Measurements from ENCODE around the gene CAPZB.

The CAPZB gene

GRCh38 chr1:19360843-19361610, 124.3 kb downstream of the CAPZB start:
- DNase-seq (ENCODE audit: low read depth in 1 of 2, low spot score in 1 of 2): peak; percentile 17 to 37
- in situ Hi-C loops (cut with HindIII; ENCODE audit: low pct_unique_long_range_greater_than_20kb, low sequenced_read_pairs): no loop called here
- no peak for TF ChIP-seq JUND (IDR thresholded peaks at IDR 0.05; ENCODE audit: low read depth)

- in situ Hi-C loops (cut with HindIII; ENCODE audit: low pct_unique_long_range_greater_than_20kb, low sequenced_read_pairs): no loop called here
- no peak for TF ChIP-seq JUND (IDR thresholded peaks at IDR 0.05; ENCODE audit: low read depth)
Observed at GRCh38 chr1:19360432-19360831, 124.9 kb downstream of the CAPZB start.

GRCh38 chr1:19360016-19360415, 125.3 kb downstream of the CAPZB start:
- no peak for TF ChIP-seq JUND (IDR thresholded peaks at IDR 0.05; ENCODE audit: low read depth)
- in situ Hi-C loops (cut with HindIII; ENCODE audit: low pct_unique_long_range_greater_than_20kb, low sequenced_read_pairs): no loop called here
- no peak for DNase-seq (ENCODE audit: low read depth in 1 of 2, low spot score in 1 of 2)

More at GRCh38 chr1:19360432-19360831, 124.9 kb downstream of the CAPZB start:
- no peak for DNase-seq (ENCODE audit: low read depth in 1 of 2, low spot score in 1 of 2)

- TF ChIP-seq JUND (IDR thresholded peaks at IDR 0.05; ENCODE audit: low read depth): no peak
Observed at GRCh38 chr1:19359357-19359756, 126.0 kb downstream of the CAPZB start.

GRCh38 chr1:19358710-19359109, 126.6 kb downstream of the CAPZB start:
- in situ Hi-C loops (cut with HindIII; ENCODE audit: low pct_unique_long_range_greater_than_20kb, low sequenced_read_pairs): no loop called here
- TF ChIP-seq JUND (IDR thresholded peaks at IDR 0.05; ENCODE audit: low read depth): no peak

More at GRCh38 chr1:19359357-19359756, 126.0 kb downstream of the CAPZB start:
- in situ Hi-C loops (cut with HindIII; ENCODE audit: low pct_unique_long_range_greater_than_20kb, low sequenced_read_pairs): no loop called here
- no peak for DNase-seq (ENCODE audit: low read depth in 1 of 2, low spot score in 1 of 2)

GRCh38 chr1:19357299-19357986, 127.9 kb downstream of the CAPZB start:
- in situ Hi-C loops (cut with HindIII; ENCODE audit: low pct_unique_long_range_greater_than_20kb, low sequenced_read_pairs): no loop called here
- TF ChIP-seq JUND (IDR thresholded peaks at IDR 0.05; ENCODE audit: low read depth): no peak
- DNase-seq (ENCODE audit: low read depth in 1 of 2, low spot score in 1 of 2): no peak

More at GRCh38 chr1:19358710-19359109, 126.6 kb downstream of the CAPZB start:
- DNase-seq (ENCODE audit: low read depth in 1 of 2, low spot score in 1 of 2): no peak

- in situ Hi-C loops (cut with HindIII; ENCODE audit: low pct_unique_long_range_greater_than_20kb, low sequenced_read_pairs): no loop called here
- peak in 1 of 2 experiments; percentile 86 for DNase-seq (ENCODE audit: low read depth in 1 of 2, low spot score in 1 of 2)
- TF ChIP-seq JUND (IDR thresholded peaks at IDR 0.05; ENCODE audit: low read depth): no peak
Observed at GRCh38 chr1:19356266-19356665, 129.1 kb downstream of the CAPZB start.

- DNase-seq (ENCODE audit: low read depth in 1 of 2, low spot score in 1 of 2): peak in 1 of 2 experiments; percentile 89
- no peak for TF ChIP-seq JUND (IDR thresholded peaks at IDR 0.05; ENCODE audit: low read depth)
- in situ Hi-C loops (cut with HindIII; ENCODE audit: low pct_unique_long_range_greater_than_20kb, low sequenced_read_pairs): no loop called here
Observed at GRCh38 chr1:19354531-19354981, 130.8 kb downstream of the CAPZB start.

GRCh38 chr1:19353596-19353995, 131.7 kb downstream of the CAPZB start:
- peak; percentile 18 to 78 for DNase-seq (ENCODE audit: low read depth in 1 of 2, low spot score in 1 of 2)
- in situ Hi-C loops (cut with HindIII; ENCODE audit: low pct_unique_long_range_greater_than_20kb, low sequenced_read_pairs): no loop called here
- no peak for TF ChIP-seq JUND (IDR thresholded peaks at IDR 0.05; ENCODE audit: low read depth)

GRCh38 chr1:19352839-19353238, 132.5 kb downstream of the CAPZB start:
- TF ChIP-seq JUND (IDR thresholded peaks at IDR 0.05; ENCODE audit: low read depth): no peak
- in situ Hi-C loops (cut with HindIII; ENCODE audit: low pct_unique_long_range_greater_than_20kb, low sequenced_read_pairs): no loop called here

GRCh38 chr1:19351873-19352272, 133.5 kb downstream of the CAPZB start:
- TF ChIP-seq JUND (IDR thresholded peaks at IDR 0.05; ENCODE audit: low read depth): no peak
- in situ Hi-C loops (cut with HindIII; ENCODE audit: low pct_unique_long_range_greater_than_20kb, low sequenced_read_pairs): no loop called here
- DNase-seq (ENCODE audit: low read depth in 1 of 2, low spot score in 1 of 2): no peak

More at GRCh38 chr1:19352839-19353238, 132.5 kb downstream of the CAPZB start:
- no peak for DNase-seq (ENCODE audit: low read depth in 1 of 2, low spot score in 1 of 2)

- DNase-seq (ENCODE audit: low read depth in 1 of 2, low spot score in 1 of 2): no peak
- no peak for TF ChIP-seq JUND (IDR thresholded peaks at IDR 0.05; ENCODE audit: low read depth)
- in situ Hi-C loops (cut with HindIII; ENCODE audit: low pct_unique_long_range_greater_than_20kb, low sequenced_read_pairs): no loop called here
Observed at GRCh38 chr1:19350566-19350965, 134.8 kb downstream of the CAPZB start.

GRCh38 chr1:19349999-19350398, 135.3 kb downstream of the CAPZB start:
- no peak for TF ChIP-seq JUND (IDR thresholded peaks at IDR 0.05; ENCODE audit: low read depth)
- in situ Hi-C loops (cut with HindIII; ENCODE audit: low pct_unique_long_range_greater_than_20kb, low sequenced_read_pairs): no loop called here
- no peak for DNase-seq (ENCODE audit: low read depth in 1 of 2, low spot score in 1 of 2)

All from T47D (cell line).